NCI-H2029 (cell line): Measurements from ENCODE around the gene SHOC2.

Experiments
- DNase-seq: peaks from one replicate; lab custom pipeline; 2025; lab: John Stamatoyannopoulos, UW

The SHOC2 gene

GRCh38 chr10:110946496-110946895, 27.1 kb downstream of the SHOC2 start:
- DNase-seq = no peak

GRCh38 chr10:110947061-110947595, 27.7 kb downstream of the SHOC2 start:
- no peak for DNase-seq

- no peak for DNase-seq
These were observed 32.0 kb downstream of the SHOC2 start for GRCh38 chr10:110951381-110951780.

- DNase-seq = no peak
These were observed 38.2 kb downstream of the SHOC2 start for GRCh38 chr10:110957606-110958005.

GRCh38 chr10:110959379-110960332, 40.3 kb downstream of the SHOC2 start:
- no peak for DNase-seq

- DNase-seq = no peak
These were observed 40.9 kb downstream of the SHOC2 start for GRCh38 chr10:110960333-110960712.

GRCh38 chr10:110962443-110962842, 43.0 kb downstream of the SHOC2 start:
- no peak for DNase-seq

GRCh38 chr10:110963162-110963561, 43.8 kb downstream of the SHOC2 start:
- no peak for DNase-seq

GRCh38 chr10:110964681-110965080, 45.3 kb downstream of the SHOC2 start:
- no peak for DNase-seq

- no peak for DNase-seq
These were observed 45.8 kb downstream of the SHOC2 start for GRCh38 chr10:110965216-110965615.

- no peak for DNase-seq
These were observed 46.7 kb downstream of the SHOC2 start for GRCh38 chr10:110966146-110966545.

- DNase-seq = no peak
These were observed 47.7 kb downstream of the SHOC2 start for GRCh38 chr10:110967009-110967630.

GRCh38 chr10:110967645-110968044, 48.2 kb downstream of the SHOC2 start:
- no peak for DNase-seq

GRCh38 chr10:110969183-110969582, 49.8 kb downstream of the SHOC2 start:
- no peak for DNase-seq

- DNase-seq = no peak
These were observed 52.2 kb downstream of the SHOC2 start for GRCh38 chr10:110971638-110972037.

- no peak for DNase-seq
These were observed 53.1 kb downstream of the SHOC2 start for GRCh38 chr10:110972231-110973134.

- no peak for DNase-seq
These were observed 54.0 kb downstream of the SHOC2 start for GRCh38 chr10:110973400-110973799.

- DNase-seq = no peak
These were observed 57.2 kb downstream of the SHOC2 start for GRCh38 chr10:110976577-110976976.

- DNase-seq = no peak
These were observed 58.3 kb downstream of the SHOC2 start for GRCh38 chr10:110977662-110978061.

GRCh38 chr10:110978204-110978603, 58.8 kb downstream of the SHOC2 start:
- no peak for DNase-seq

GRCh38 chr10:110979611-110980010, 60.2 kb downstream of the SHOC2 start:
- DNase-seq = no peak

- no peak for DNase-seq
These were observed 61.4 kb downstream of the SHOC2 start for GRCh38 chr10:110980807-110981206.
